Hepatocyte (in vitro differentiated cells): ENCODE measurements around the gene OLR1. TPM values are rescaled to one million over a fixed set of nuclear protein-coding genes. Genes with fewer than 3 reads are reported as not detected.

Experiments
- DNase-seq: peaks from one replicate; pipeline ENCODE4 v3.0.0-alpha.2; 2016; ENCODE audit warnings: low spot score
- H2AFZ ChIP-seq: fragments of 200-600 bp; sonication (generic); 2 replicates; pipeline ENCODE4 v1.6.0; 2016; ENCODE audit warnings: antibody characterized with exemption, mild to moderate bottlenecking
- H3K27ac ChIP-seq: fragments of 200-600 bp; sonication (generic); 2 replicates; pipeline ENCODE4 v1.5.1; 2016; ENCODE audit warnings: mild to moderate bottlenecking
- H3K27me3 ChIP-seq: fragments of 200-600 bp; sonication (generic); 2 replicates; pipeline ENCODE4 v1.6.1; 2016
- H3K36me3 ChIP-seq: fragments of 200-600 bp; sonication (generic); replicated peaks from 2 replicates; pipeline ENCODE4 v1.5.1; 2016; ENCODE audit warnings: low read depth; ENCODE audit not compliant: insufficient read depth
- H3K4me1 ChIP-seq: fragments of 200-600 bp; sonication (generic); 2 replicates; pipeline ENCODE4 v1.5.1; 2016; ENCODE audit warnings: mild to moderate bottlenecking, moderate library complexity; ENCODE audit not compliant: insufficient read depth
- H3K4me2 ChIP-seq: fragments of 200-600 bp; sonication (generic); 2 replicates; pipeline ENCODE4 v1.6.0; 2016
- H3K4me3 ChIP-seq: fragments of 200-600 bp; sonication (generic); 2 replicates; pipeline ENCODE4 v1.5.1; 2016; ENCODE audit warnings: mild to moderate bottlenecking
- H3K79me2 ChIP-seq: fragments of 200-600 bp; sonication (generic); 2 replicates; pipeline ENCODE4 v1.6.0; 2017; ENCODE audit warnings: mild to moderate bottlenecking
- H3K9me2 ChIP-seq: fragments of 200-600 bp; sonication (generic); replicated peaks from 2 replicates; pipeline ENCODE4 v1.6.0; 2017; ENCODE audit warnings: mild to moderate bottlenecking; ENCODE audit not compliant: insufficient read depth
- H3K9me3 ChIP-seq: fragments of 200-600 bp; sonication (generic); 2 replicates; pipeline ENCODE4 v1.5.1; 2016; ENCODE audit warnings: low read depth, mild to moderate bottlenecking
- H4K20me1 ChIP-seq: fragments of 200-600 bp; sonication (generic); 2 replicates; pipeline ENCODE4 v1.6.0; 2016; ENCODE audit warnings: mild to moderate bottlenecking; ENCODE audit not compliant: insufficient read depth, poor library complexity, severe bottlenecking
- CTCF ChIP-seq: fragments of 200-600 bp; sonication (generic); IDR thresholded peaks from 2 replicates; pipeline ENCODE4 v1.5.1; 2016; ENCODE audit warnings: antibody characterized with exemption, mild to moderate bottlenecking; ENCODE audit not compliant: poor library complexity
- EZH2 ChIP-seq: fragments of 200-600 bp; sonication (generic); IDR thresholded peaks from 2 replicates; pipeline ENCODE4 v1.6.1; 2016; ENCODE audit warnings: antibody characterized with exemption, mild to moderate bottlenecking, borderline replicate concordance
- EZH2phosphoT487 ChIP-seq: fragments of 200-600 bp; sonication (generic); IDR thresholded peaks from one replicate; pipeline ENCODE4 v1.6.1; 2018; ENCODE audit warnings: antibody characterized with exemption, mild to moderate bottlenecking, low read depth, moderate library complexity; ENCODE audit not compliant: unreplicated experiment, severe bottlenecking
- WGBS: methylation state at CpG from one replicate; pipeline ENCODE4 v1.1.6; 2016; ENCODE audit warnings: low lambda C conversion rate; ENCODE audit errors: missing lambda C conversion rate; 5-methylcytosine and 5-hydroxymethylcytosine counted together
- polyA plus RNA-seq: library from polyadenylated mRNA; unstranded; fragments of >200 nt; fragmentation: Nextera tagmentation; extraction: Ambion mirVana; gene quantifications from 2 replicates; pipeline ENCODE4 v1.2.1, GENCODE V29; 2016
- total RNA-seq: library from RNA; depleted of rRNA; stranded (reverse); fragments of >200 nt; gene quantifications from 2 replicates; pipeline ENCODE4 v1.2.3, GENCODE V29; 2014

The OLR1 gene
- total and polyA plus RNA-seq, 2 experiments from 2014 or later = 6.4 to 15.1 TPM

GRCh38 chr12:10113075-10113474 is 58.9 kb downstream of the OLR1 start:
- H3K9me3 ChIP-seq = no peaks in the 10 kb centered on the region
- H2AFZ ChIP-seq = no peak overlapping the region
- no peak overlapping the region for H3K4me3 ChIP-seq
- H3K36me3 ChIP-seq = no peaks in the 10 kb centered on the region
- 74% methylated on average over 1 of the region's 1 CpG for WGBS
- H3K9me2 ChIP-seq = no peaks in the 10 kb centered on the region
- H3K79me2 ChIP-seq = no peaks in the 10 kb centered on the region
- no peaks in the 10 kb centered on the region for H3K27me3 ChIP-seq
- no peak overlapping the region for H3K4me2 ChIP-seq
- no peaks in the 10 kb centered on the region for H4K20me1 ChIP-seq
- TF ChIP-seq CTCF = no peak
- no peak for TF ChIP-seq EZH2phosphoT487
- TF ChIP-seq EZH2 = no peak
- H3K27ac ChIP-seq = no peak overlapping the region
- no peak for DNase-seq
- H3K4me1 ChIP-seq = no peaks in the 10 kb centered on the region

GRCh38 chr12:10111451-10111850 is 60.5 kb downstream of the OLR1 start:
- Histone ChIP-seq H3K36me3 (no peaks in the 10 kb centered on the region), H3K9me2 (no peaks in the 10 kb centered on the region), H3K27ac (no peak overlapping the region), H3K4me3 (no peak overlapping the region), H3K9me3 (no peaks in the 10 kb centered on the region), H4K20me1 (no peaks in the 10 kb centered on the region), H3K4me2 (no peak overlapping the region), H3K4me1 (no peaks in the 10 kb centered on the region), H3K79me2 (no peaks in the 10 kb centered on the region), H3K27me3 (no peaks in the 10 kb centered on the region), H2AFZ (no peak overlapping the region)
- WGBS = 97% methylated on average over 38 of the region's 38 CpGs
- DNase-seq = no peak
- no peak for TF ChIP-seq EZH2
- no peak for TF ChIP-seq CTCF
- no peak for TF ChIP-seq EZH2phosphoT487

- no peak overlapping the region for H3K4me2 ChIP-seq
- no peaks in the 10 kb centered on the region for H3K79me2 ChIP-seq
- no peak overlapping the region for H2AFZ ChIP-seq
- no peak overlapping the region for H3K4me3 ChIP-seq
- H3K27me3 ChIP-seq = no peaks in the 10 kb centered on the region
- H4K20me1 ChIP-seq = no peaks in the 10 kb centered on the region
- no peaks in the 10 kb centered on the region for H3K4me1 ChIP-seq
- no peak overlapping the region for H3K27ac ChIP-seq
- 94% methylated on average over 2 of the region's 2 CpGs for WGBS
- no peak for DNase-seq
- no peaks in the 10 kb centered on the region for H3K9me3 ChIP-seq
- no peaks in the 10 kb centered on the region for H3K9me2 ChIP-seq
- no peaks in the 10 kb centered on the region for H3K36me3 ChIP-seq
- no peak for TF ChIP-seq EZH2
- TF ChIP-seq EZH2phosphoT487 = no peak
- no peak for TF ChIP-seq CTCF
These were observed 61.6 kb downstream of the OLR1 start for GRCh38 chr12:10110256-10110844.

Other genes with a start within 250 kb of the OLR1 start
- 0.28 TPM in 1 of 2 replicates, not detected in the other for gene CLEC2A, start 239.8 kb downstream of the OLR1 start, total RNA-seq
- 2.1 TPM in 1 of 2 replicates, not detected in the other for gene CLEC2A, start 239.8 kb downstream of the OLR1 start, polyA plus RNA-seq
- gene CLEC12A, start 200.7 kb downstream of the OLR1 start, total RNA-seq = 0.08 and 1.2 TPM in 2 replicates
- gene CLEC12A, start 200.7 kb downstream of the OLR1 start, polyA plus RNA-seq = 0.54 and 0.73 TPM in 2 replicates
- 0.20 and 0.36 TPM in 2 replicates for gene CLEC1B, start 173.0 kb downstream of the OLR1 start, total RNA-seq
- gene CLEC1B, start 173.0 kb downstream of the OLR1 start, polyA plus RNA-seq = 0.55 and 2.4 TPM in 2 replicates
- not detected in 2 replicates for gene CLEC12B, start 161.5 kb downstream of the OLR1 start, total RNA-seq
- gene CLEC12B, start 161.5 kb downstream of the OLR1 start, polyA plus RNA-seq = not detected in 2 replicates
- not detected in 2 replicates for gene CLEC9A, start 141.4 kb downstream of the OLR1 start, total RNA-seq
- not detected in 2 replicates for gene CLEC9A, start 141.4 kb downstream of the OLR1 start, polyA plus RNA-seq
- gene CLEC1A, start 73.1 kb downstream of the OLR1 start, total RNA-seq = 3.0 and 6.4 TPM in 2 replicates
- 3.6 and 4.2 TPM in 2 replicates for gene CLEC1A, start 73.1 kb downstream of the OLR1 start, polyA plus RNA-seq
- gene CLEC7A, start 41.9 kb downstream of the OLR1 start, total RNA-seq = 1.1 and 2.3 TPM in 2 replicates
- 1.3 and 2.3 TPM in 2 replicates for gene CLEC7A, start 41.9 kb downstream of the OLR1 start, polyA plus RNA-seq
- 0.03 TPM in 1 of 2 replicates, not detected in the other for gene TMEM52B, start 6.9 kb upstream of the OLR1 start, total RNA-seq
- gene TMEM52B, start 6.9 kb upstream of the OLR1 start, polyA plus RNA-seq = 1.0 and 1.8 TPM in 2 replicates
- gene GABARAPL1, start 40.7 kb upstream of the OLR1 start, total RNA-seq = 77.9 and 93.5 TPM in 2 replicates
- gene GABARAPL1, start 40.7 kb upstream of the OLR1 start, polyA plus RNA-seq = 77.7 and 101 TPM in 2 replicates
- 0.24 and 0.30 TPM in 2 replicates for gene KLRD1, start 135.7 kb upstream of the OLR1 start, total RNA-seq
- gene KLRD1, start 135.7 kb upstream of the OLR1 start, polyA plus RNA-seq = 0.69 and 0.70 TPM in 2 replicates
- not detected in 2 replicates for gene KLRK1, start 217.9 kb upstream of the OLR1 start, total RNA-seq
- gene KLRK1, start 217.9 kb upstream of the OLR1 start, polyA plus RNA-seq = 0.23 and 0.52 TPM in 2 replicates
- gene KLRC4, start 237.6 kb upstream of the OLR1 start, total RNA-seq = 0.28 TPM in 1 of 2 replicates, not detected in the other
- gene KLRC4, start 237.6 kb upstream of the OLR1 start, polyA plus RNA-seq = not detected in 2 replicates
- not detected in 2 replicates for gene KLRC3, start 248.5 kb upstream of the OLR1 start, total RNA-seq
- 0.28 TPM in 1 of 2 replicates, not detected in the other for gene KLRC3, start 248.5 kb upstream of the OLR1 start, polyA plus RNA-seq